Stomach smooth muscle (tissue), 2 donors: ENCODE results near the gene PTPN7.

ENCODE experiments used
- H3K27ac ChIP-seq: one replicate; pipeline ENCODE4 v1.7.0; 2013; ENCODE audit warnings: mild to moderate bottlenecking, low read length, inconsistent platforms
- H3K27me3 ChIP-seq, 2 donors: one replicate each; pipeline ENCODE4 v1.7.0; 2013; ENCODE audit warnings: low read length in 2 of 2; ENCODE audit not compliant: insufficient read depth in 2 of 2, control insufficient read depth in 1 of 2
- H3K36me3 ChIP-seq, 2 donors: one replicate each; pipeline ENCODE4 v1.7.0; 2013; ENCODE audit warnings: low read length in 2 of 2; ENCODE audit not compliant: control insufficient read depth in 2 of 2, insufficient read depth in 2 of 2
- H3K4me1 ChIP-seq: one replicate; pipeline ENCODE4 v1.7.0; 2013; ENCODE audit warnings: low read length; ENCODE audit not compliant: control insufficient read depth, insufficient read depth
- H3K4me3 ChIP-seq, 2 donors: one replicate each; pipeline ENCODE4 v1.7.0; 2013; ENCODE audit warnings: low read length in 2 of 2
- H3K9ac ChIP-seq, 2 donors: one replicate each; pipeline ENCODE4 v1.7.0; 2013; ENCODE audit warnings: low read length in 2 of 2, mild to moderate bottlenecking in 1 of 2
- H3K9me3 ChIP-seq, 2 donors: one replicate each; pipeline ENCODE4 v1.7.0; 2013; ENCODE audit warnings: low read length in 2 of 2; ENCODE audit not compliant: control insufficient read depth in 2 of 2
- donor health status: healthy.
- donor health status: Pancreatic carcinoma.

PTPN7 gene

DNA sequence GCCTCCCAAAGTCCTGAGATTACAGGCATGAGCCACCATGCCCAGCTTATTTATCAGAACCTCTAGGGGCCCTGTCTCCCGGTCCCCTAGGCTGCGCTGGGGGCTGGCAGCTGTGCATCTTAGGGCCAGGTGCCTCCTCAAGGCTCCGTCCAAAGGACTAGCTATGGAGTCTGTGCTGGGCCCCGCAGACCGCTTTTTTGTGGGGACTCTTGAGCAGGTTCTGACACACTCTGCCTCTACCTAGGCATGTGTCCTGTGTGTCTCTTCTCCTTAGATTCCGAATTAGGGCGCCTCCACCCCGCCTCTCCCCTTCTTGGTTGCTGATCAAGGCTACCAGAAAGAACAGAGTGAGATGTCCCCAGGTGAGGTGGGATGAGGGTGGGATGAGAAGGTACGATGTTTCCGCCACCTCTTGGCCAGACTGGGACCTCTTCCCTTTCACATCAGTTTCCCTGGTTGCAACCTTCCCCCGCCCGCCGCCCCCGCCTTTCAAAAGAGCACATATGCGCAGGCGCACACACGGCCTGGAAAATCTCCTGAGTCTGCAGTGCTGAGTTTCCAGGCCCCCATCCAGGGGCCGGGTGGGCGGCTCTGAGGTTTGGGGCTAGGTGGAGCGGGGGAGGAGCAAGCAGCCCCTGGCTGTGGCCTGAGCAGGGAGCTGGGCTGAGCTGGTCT is 5.0 kb upstream of the PTPN7 start:
- Histone ChIP-seq H3K27me3 (peaks cover 0 to 2% of the 10 kb centered on the region in 2 donors), H3K9me3 (no peaks in the 10 kb centered on the region), H3K4me1 (peaks cover 3% of the 10 kb centered on the region), H3K36me3 (no peaks in the 10 kb centered on the region), H3K27ac (no peak overlapping the region), H3K4me3 (no peak overlapping the region), H3K9ac (no peak overlapping the region)

DNA sequence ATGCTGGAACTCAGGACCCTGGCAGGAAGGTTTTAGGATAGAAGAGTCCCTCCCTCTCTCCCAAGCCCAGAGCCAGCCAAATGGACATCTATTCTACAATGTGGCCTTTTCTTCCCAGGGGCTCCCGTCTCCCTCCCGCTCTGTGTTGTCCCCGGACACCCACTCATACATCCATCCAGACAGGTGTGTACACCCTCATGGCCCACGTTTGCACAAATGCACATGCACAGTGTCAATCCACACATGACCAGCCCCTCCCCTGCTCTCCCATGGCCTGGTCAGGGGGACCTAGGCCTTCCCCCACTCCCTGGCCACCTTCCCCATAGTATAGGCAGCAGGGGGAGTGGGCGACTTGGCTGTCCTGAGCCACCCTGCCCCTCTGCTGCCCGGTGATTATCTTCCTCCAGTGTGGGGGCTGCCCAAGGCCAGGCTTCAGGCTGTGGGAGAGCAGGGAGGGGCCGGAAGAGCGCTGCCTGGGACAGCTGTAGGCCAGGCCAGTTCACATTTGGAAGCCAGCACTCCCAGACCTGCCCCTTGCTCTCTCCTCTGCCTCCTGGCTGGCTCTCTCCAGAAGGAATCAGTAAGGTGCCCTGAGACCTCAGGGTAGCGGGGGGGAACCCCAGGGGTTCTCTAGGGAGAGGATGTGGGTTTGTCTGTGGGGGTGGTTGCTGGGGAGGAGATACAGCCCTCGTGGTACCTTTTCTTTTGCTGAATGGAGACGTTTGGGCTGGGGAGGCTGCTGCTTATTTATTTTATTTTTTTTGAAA is 4.1 kb upstream of the PTPN7 start:
- Histone ChIP-seq H3K27ac (no peak overlapping the region), H3K4me3 (no peak overlapping the region), H3K4me1 (peaks cover 3% of the 10 kb centered on the region), H3K36me3 (no peaks in the 10 kb centered on the region), H3K27me3 (peaks cover 0 to 2% of the 10 kb centered on the region in 2 donors), H3K9me3 (no peaks in the 10 kb centered on the region), H3K9ac (no peak overlapping the region)

DNA sequence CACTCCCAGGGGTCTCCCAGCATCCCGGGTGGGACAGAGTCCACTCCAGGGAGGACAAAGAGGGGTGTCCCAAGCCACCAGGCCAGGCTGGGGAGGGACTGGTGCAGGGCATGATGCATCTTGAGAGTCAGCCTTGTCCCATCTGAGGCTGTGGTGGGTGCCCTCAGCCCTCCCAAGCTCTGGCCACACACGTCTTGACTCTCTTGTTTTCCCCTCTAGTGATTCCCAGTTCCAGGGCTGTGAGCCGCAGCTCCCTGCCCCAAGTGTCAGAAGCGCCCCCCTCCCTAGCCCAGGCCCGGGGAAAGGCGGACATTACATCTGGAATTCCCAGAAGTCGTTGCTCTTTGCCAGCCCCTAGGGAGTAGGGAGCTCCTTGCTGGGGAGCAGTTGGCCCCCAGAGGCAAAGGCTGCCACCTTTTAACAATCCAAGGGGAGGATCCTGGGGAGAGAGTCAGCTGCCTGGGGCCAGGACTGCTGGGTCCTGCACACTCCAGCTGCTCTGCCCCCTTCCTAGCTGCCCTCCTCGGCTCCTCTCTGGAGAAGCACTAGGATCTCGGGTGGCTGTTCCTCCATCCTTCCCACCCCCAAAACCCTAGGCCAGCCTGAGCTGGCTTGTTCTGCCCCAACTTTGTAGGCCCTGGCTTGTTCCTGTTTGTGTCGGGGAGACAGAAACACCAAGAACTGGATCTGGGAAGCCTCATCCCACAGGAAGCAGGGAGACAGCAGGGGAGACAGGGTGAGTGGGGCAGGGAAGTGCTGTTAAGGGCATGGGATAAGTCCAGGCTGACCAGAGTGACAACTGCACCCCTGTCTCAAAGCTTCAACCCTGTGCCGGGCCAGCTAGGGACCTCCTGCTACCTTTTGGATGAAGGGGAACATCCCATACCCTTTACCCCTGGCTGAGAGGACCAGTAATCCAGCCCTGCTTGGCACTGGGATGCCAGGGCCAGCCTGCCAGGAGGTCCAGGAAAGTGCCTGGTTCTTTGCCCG is 3.2 kb upstream of the PTPN7 start:
- Histone ChIP-seq H3K27ac (no peak overlapping the region), H3K36me3 (no peaks in the 10 kb centered on the region), H3K4me3 (no peak overlapping the region), H3K9ac (no peak overlapping the region), H3K9me3 (no peaks in the 10 kb centered on the region), H3K27me3 (peaks cover 0 to 2% of the 10 kb centered on the region in 2 donors), H3K4me1 (peaks cover 3% of the 10 kb centered on the region)

DNA sequence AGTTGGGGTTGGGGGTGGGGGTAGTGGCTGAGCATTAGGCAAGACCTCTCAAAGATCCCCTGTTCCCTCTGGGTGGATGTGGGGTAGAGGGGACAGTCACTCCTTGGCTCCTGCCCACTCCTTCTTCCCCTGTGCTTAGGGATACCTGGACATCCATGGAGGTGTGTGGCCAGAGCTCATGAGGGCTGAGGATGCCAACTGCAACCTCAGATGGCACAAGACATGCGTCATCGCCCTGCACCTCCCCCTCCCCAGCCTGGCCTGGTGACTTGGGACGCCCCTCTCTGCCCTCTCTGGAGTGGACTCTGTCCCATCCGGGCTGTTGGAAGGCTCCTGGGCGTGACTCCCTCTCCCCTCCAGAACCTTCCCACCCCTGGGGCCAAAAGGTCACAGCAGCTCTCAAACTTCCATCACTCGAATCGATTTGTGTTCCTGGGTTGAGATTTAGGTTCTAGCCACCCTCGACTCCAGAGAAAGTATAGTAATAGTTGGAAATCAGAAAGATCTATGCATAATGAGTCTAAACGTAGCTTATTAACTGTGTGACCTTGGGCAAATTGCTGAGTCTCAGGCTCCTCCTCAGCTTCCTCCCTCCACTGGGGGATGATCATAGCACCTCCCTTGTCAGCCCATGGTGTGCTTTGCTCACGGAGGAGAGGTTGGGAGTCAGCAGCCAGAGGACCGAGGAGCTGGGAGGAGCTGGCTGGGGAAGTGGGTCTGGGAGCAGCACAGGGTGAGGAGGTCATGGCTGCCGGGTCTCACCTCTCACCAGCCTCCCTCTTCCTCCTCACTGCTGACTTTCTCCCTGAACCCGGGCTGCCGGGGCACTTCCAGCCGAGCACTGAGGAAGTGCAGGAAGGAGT is 2.2 kb upstream of the PTPN7 start:
- Histone ChIP-seq H3K27me3 (peaks cover 0 to 2% of the 10 kb centered on the region in 2 donors), H3K9ac (no peak overlapping the region), H3K27ac (no peak overlapping the region), H3K9me3 (no peaks in the 10 kb centered on the region), H3K4me1 (peaks cover under 1% of the 10 kb centered on the region), H3K4me3 (no peak overlapping the region), H3K36me3 (no peaks in the 10 kb centered on the region)

DNA sequence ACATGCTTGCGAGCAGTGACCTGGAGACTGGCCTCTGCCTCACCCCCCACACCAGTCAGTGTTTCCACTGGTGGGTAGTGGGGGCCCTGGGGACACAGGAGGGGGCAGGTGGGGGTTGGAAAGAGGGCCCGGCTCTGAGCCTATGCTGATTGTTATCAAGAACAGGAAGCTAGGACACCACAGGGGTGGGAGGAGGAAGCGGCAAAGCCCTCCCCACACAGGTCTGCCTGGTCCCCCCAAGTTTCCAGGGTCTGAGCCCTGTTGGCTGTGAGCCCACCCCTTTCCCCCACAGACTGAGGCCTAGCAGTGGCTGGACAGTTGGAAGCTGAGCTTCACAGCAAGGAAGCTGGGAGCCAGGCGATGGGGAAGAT is 1.6 kb upstream of the PTPN7 start:
- H3K27ac ChIP-seq: no peak overlapping the region
- no peak overlapping the region for H3K4me3 ChIP-seq
- no peaks in the 10 kb centered on the region for H3K36me3 ChIP-seq
- H3K9ac ChIP-seq: no peak overlapping the region
- no peaks in the 10 kb centered on the region for H3K4me1 ChIP-seq
- H3K27me3 ChIP-seq: peaks cover 0 to 2% of the 10 kb centered on the region in 2 donors
- no peaks in the 10 kb centered on the region for H3K9me3 ChIP-seq

DNA sequence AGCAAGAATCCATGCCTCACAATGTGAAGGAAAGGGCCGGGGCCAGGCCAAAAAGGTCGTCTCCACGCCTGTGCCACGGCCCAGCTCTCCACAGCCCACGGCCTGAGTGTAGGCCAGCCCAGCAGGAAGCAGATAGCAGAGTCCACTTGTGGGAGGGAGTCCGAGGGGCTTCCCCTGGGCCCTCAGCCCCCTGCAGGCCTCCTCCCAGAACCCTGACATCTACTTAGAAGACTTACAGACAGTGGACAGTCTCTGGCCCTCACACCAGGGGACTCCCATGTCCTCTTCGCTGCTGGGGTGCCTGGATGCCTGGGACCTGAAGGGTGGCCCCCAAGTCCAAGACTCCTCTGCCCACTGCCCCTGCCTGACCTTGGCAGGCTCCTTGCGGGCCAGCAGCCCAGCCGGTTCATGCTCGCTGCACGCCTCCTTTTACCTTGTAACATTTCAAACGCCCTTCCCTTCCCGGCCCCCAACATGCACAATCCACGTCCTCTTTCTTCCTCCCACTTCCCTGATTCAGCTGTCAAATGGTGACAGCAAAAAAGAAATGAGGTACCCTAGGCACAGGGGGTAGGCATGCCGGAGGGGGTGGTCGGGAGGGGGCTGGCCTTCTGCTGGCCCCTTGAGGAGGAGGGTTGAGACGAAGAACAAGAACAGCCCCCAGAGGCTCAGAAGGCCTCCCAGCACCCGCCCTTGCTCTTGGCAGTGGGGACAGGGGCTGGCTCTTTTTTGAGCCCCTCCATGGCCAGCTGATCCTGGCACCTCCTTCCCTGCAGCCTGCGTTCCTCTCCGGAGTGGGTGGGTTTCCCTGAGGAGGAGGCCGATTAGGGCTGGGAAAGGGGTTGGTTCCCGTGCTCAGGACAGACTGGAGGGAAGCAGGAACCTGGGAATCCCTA is 997 bp upstream of the PTPN7 start:
- H3K9ac ChIP-seq: no peak overlapping the region
- no peak overlapping the region for H3K4me3 ChIP-seq
- no peaks in the 10 kb centered on the region for H3K36me3 ChIP-seq
- H3K27ac ChIP-seq: no peak overlapping the region
- peaks cover 0 to 2% of the 10 kb centered on the region in 2 donors for H3K27me3 ChIP-seq
- H3K4me1 ChIP-seq: no peaks in the 10 kb centered on the region
- no peaks in the 10 kb centered on the region for H3K9me3 ChIP-seq

DNA sequence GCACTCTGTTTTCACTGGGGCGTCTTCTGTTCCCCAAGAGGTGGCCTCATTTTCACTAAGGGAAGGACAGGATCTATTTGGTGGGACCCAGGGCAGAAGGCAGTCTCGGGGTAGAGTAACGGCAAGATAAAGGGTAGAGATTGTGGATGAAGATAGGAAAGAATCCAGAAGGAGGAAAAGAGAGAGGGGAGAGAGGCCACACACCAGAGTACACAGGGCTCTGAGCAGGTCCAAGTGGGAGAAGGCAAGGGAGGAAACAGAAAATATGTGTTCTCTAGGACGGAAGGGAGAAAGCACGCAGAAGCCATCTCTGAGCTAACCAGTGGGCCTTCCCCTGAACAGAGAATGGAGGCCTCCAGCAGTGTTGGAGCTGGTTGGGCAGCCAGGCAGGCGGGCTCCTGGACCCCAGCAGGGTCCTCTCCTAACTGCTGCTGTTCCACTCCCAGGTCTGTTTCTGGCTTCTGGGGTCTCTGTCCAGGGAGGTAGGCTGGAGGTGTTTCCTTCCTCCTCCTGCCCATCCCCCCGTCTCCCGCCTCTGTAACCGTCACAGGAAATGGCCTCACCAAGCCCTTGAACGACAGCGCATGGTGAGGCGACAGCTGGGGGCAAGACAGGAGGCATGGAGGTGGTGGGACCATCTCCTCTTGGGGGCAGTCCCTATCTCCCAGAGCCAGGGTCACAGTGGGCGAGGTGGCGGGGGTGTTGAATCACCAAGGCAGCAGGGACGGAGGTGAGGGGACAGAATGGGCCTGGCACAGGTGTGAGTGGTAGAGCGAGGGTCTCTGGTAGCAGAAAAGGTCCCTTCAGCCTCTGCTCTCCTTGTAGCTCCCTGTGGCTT is 649 bp downstream of the PTPN7 start:
- Histone ChIP-seq H3K36me3 (no peaks in the 10 kb centered on the region), H3K9ac (peak overlapping the region in 1 of 2 donors; percentile 28), H3K4me3 (no peak overlapping the region), H3K9me3 (no peaks in the 10 kb centered on the region), H3K27ac (no peak overlapping the region), H3K27me3 (peaks cover 2 to 5% of the 10 kb centered on the region in 2 donors), H3K4me1 (no peaks in the 10 kb centered on the region)

DNA sequence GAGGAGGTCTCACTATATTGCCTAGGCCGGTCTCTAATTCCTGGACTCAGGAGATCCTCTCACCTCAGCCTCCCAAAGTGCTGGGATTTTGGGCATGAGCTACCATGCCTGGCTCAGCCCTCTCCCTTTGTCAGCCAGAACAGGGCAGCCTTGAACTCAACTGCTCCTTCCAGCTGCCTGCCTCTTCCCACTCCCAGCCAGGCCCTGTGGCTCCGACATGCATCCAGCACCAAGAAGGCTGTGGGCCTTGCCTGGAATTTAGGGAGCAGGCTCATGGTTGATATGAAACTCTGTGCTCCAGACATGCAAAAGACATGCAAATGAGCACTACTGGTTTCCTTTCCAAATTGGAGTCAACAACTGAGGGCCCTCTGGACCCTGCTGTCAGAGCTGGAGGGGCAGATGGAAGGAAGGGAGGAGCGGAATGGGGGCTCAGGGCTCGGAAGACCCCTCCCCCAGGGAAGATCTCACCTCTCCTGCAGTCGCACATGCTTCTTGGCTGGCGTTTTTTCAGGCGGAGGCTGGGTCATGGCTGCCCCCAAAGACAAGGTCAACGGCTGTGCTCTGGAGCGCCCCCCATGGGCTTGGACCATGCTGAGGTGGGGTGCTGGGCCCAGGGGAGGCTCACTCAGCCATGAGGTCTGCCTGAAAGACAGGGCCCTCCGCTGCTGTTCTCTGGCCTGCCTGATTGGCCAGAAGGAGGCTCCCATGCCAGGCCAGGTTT is 1.4 kb downstream of the PTPN7 start:
- Histone ChIP-seq H3K27me3 (peaks cover 5 to 8% of the 10 kb centered on the region in 2 donors), H3K9me3 (no peaks in the 10 kb centered on the region), H3K4me3 (no peak overlapping the region), H3K27ac (no peak overlapping the region), H3K9ac (no peak overlapping the region), H3K4me1 (no peaks in the 10 kb centered on the region), H3K36me3 (no peaks in the 10 kb centered on the region)
